ENCODE data around the gene PCID2. TPM values are rescaled to one million over a fixed set of nuclear protein-coding genes. Genes with fewer than 3 reads are reported as not detected.
"Not testable (repeated sequence)": the region's sequence is repeated elsewhere in the genome, so short reads cannot be mapped to it uniquely, and the experiment has no call there.

Gene PCID2
- total RNA-seq, 3 donors from 2014 or later, result 50.2 to 79.2 (median 76.7) TPM

DNA sequence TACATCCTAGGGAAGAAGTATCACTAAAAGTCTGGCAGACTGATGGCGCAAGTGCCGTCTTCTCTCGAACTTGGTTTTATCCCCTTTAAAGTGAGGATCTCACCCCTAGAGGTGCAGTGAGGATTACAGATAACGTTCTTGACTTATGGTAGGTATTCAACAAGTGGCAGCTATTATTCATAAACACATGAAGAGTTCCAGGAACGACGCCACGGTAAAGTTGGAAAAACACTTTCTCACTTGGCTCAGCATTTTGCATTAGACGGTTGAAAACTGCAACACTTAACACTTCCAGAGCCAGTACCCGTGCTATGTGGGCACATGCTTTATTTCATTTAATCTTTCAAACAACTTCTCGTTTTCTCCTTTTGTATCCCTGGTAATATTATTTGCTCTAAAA, 41.3 kb downstream of the PCID2 start:
- intact Hi-C loops (cut with DNase I; ENCODE audit: low total_unique reads), result no loop called here
- TF ChIP-seq POLR2AphosphoS5 (IDR thresholded peaks at IDR 0.05), result no peak
- TF ChIP-seq, protein P1, sequence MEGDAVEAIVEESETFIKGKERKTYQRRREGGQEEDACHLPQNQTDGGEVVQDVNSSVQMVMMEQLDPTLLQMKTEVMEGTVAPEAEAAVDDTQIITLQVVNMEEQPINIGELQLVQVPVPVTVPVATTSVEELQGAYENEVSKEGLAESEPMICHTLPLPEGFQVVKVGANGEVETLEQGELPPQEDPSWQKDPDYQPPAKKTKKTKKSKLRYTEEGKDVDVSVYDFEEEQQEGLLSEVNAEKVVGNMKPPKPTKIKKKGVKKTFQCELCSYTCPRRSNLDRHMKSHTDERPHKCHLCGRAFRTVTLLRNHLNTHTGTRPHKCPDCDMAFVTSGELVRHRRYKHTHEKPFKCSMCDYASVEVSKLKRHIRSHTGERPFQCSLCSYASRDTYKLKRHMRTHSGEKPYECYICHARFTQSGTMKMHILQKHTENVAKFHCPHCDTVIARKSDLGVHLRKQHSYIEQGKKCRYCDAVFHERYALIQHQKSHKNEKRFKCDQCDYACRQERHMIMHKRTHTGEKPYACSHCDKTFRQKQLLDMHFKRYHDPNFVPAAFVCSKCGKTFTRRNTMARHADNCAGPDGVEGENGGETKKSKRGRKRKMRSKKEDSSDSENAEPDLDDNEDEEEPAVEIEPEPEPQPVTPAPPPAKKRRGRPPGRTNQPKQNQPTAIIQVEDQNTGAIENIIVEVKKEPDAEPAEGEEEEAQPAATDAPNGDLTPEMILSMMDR (IDR thresholded peaks at IDR 0.05), result no peak
- no peak for TF ChIP-seq POLR2A (IDR thresholded peaks at IDR 0.05)
- no peaks in the 10 kb centered on the region for H3K4me1 ChIP-seq
- H3K9me3 ChIP-seq, result no peaks in the 10 kb centered on the region
- no peaks in the 10 kb centered on the region for H3K36me3 ChIP-seq
- no peak for DNase-seq (ENCODE audit: low spot score in 2 of 2)
- no peak overlapping the region for H3K27ac ChIP-seq
- H3K4me3 ChIP-seq, result no peak overlapping the region
- H3K27me3 ChIP-seq, result peaks cover 0 to 9% of the 10 kb centered on the region in 2 donors

DNA sequence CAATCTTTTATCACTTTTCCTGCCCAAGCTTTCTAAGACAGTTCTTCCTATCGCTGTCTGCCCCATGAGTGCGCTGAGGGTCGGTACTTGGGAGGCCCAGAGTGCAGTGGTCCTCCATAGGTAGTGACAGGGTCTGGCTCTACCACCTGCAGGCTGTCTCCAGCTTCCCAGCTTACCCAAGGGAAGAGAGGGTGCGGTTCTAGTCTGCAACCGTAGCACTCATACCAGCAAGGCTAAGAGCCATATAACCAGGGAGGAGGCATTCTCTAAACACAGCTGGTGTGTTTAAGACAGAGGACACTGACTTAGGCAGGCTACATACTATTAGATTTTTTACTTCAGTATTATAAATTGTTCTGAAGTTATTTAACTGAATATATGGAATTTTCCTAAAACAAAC, 41.8 kb downstream of the PCID2 start:
- no peaks in the 10 kb centered on the region for H3K4me1 ChIP-seq
- H3K9me3 ChIP-seq, result no peaks in the 10 kb centered on the region
- H3K36me3 ChIP-seq, result no peaks in the 10 kb centered on the region
- peaks cover 0 to 9% of the 10 kb centered on the region in 2 donors for H3K27me3 ChIP-seq
- no peak overlapping the region for H3K4me3 ChIP-seq
- intact Hi-C loops (cut with DNase I; ENCODE audit: low total_unique reads), result no loop called here
- no peak for DNase-seq (ENCODE audit: low spot score in 2 of 2)
- TF ChIP-seq, protein P1 (IDR thresholded peaks at IDR 0.05), result no peak
- no peak for TF ChIP-seq POLR2AphosphoS5 (IDR thresholded peaks at IDR 0.05)
- no peak for TF ChIP-seq POLR2A (IDR thresholded peaks at IDR 0.05)
- H3K27ac ChIP-seq, result no peak overlapping the region

DNA sequence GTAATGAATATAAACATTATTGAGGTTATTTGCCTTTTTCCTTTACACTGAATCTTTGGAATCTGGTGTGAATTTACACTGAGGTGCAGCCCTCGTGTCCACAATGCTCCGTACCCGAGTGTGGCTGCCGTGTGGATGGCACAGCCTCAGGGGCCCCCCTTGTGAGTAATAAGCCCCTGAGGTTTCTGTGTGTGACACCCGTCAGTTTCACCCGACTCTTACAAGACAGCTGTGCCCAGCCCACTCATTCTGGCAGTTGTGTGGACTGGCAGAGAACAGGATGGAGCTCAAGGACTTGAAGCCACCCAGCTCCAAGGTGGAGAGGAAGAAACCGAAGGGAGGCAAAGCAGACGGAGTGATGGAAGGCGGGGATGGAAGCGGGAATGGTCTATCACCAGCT, 42.2 kb downstream of the PCID2 start:
- H3K4me1 ChIP-seq, result no peaks in the 10 kb centered on the region
- H3K27me3 ChIP-seq, result peaks cover 0 to 12% of the 10 kb centered on the region in 2 donors
- no peak overlapping the region for H3K4me3 ChIP-seq
- no peaks in the 10 kb centered on the region for H3K9me3 ChIP-seq
- H3K27ac ChIP-seq, result no peak overlapping the region
- DNase-seq (ENCODE audit: low spot score in 2 of 2), result no peak
- TF ChIP-seq POLR2A (IDR thresholded peaks at IDR 0.05) (no peak), POLR2AphosphoS5 (IDR thresholded peaks at IDR 0.05) (no peak)
- TF ChIP-seq, protein P1 (IDR thresholded peaks at IDR 0.05), result no peak
- H3K36me3 ChIP-seq, result no peaks in the 10 kb centered on the region
- intact Hi-C loops (cut with DNase I; ENCODE audit: low total_unique reads), result no loop called here

DNA sequence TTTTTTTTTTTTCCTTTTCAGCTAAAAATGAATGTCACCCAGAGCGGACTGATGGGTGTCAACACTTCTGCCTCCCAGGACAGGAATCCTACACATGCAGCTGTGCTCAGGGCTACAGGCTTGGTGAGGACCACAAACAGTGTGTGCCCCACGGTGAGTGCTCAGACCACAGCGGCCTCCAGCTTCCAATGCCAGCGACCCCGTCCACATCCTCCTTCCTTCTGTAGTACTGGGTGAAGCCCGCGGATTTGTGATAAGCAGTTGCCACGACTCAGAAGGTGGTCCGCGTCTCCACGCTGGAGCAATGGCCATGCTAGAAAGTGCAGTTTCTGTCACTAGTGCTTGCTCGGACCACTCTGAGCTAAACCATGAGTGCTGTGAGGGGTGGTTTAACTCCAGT, 44.0 kb downstream of the PCID2 start:
- no peak overlapping the region for H3K27ac ChIP-seq
- H3K27me3 ChIP-seq, result peaks cover 0 to 21% of the 10 kb centered on the region in 2 donors
- no peaks in the 10 kb centered on the region for H3K4me1 ChIP-seq
- no peaks in the 10 kb centered on the region for H3K36me3 ChIP-seq
- no peaks in the 10 kb centered on the region for H3K9me3 ChIP-seq
- H3K4me3 ChIP-seq, result no peak overlapping the region
- TF ChIP-seq POLR2AphosphoS5 (IDR thresholded peaks at IDR 0.05) (no peak), POLR2A (IDR thresholded peaks at IDR 0.05) (no peak)
- TF ChIP-seq, protein P1 (IDR thresholded peaks at IDR 0.05), result no peak
- DNase-seq (ENCODE audit: low spot score in 2 of 2), result no peak
- intact Hi-C loops (cut with DNase I; ENCODE audit: low total_unique reads), result no loop called here

DNA sequence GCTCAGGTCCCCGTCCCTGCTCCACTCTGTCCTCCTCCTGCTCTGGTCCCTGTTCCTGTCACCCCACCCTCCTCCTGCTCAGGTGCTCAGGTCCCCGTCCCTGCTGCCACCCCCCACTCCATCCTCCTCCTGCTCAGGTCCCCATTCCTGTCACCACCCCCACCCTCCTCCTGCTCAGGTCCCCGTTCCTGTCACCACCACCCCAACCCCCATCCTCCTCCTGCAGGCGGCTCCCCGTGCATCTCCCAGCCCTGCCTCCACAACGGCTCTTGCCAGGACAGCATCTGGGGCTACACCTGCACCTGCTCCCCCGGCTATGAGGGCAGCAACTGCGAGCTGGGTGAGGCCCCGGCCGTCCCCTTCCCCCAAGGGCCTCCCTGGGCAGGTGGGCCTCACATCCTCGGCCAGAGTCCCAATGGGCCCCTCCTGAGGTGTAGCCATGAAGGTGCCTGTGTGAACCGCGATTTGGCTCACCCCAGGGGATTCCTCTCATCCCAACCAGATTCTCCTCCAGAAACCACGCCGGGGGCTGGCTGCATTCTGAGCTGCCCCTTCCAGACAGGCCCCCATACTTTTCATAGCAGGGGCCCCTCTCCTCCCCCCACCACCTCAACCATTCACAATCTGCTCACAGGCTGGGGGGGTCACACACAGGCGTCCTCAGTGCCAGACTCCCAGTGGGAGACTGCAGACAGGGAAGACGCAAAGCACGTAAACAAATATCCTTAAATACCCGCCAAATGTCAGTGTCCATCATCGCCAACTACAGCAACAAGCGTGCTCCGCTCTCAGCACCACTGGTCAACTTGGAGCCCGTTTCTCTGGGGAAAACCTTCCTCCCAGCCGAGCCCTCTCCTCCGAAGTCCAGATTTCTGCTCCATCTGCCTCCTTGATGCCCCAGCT, 45.4 kb downstream of the PCID2 start:
- intact Hi-C loops (cut with DNase I; ENCODE audit: low total_unique reads), result no loop called here
- Histone ChIP-seq H3K9me3 (no peaks in the 10 kb centered on the region), H3K4me1 (no peaks in the 10 kb centered on the region), H3K4me3 (no peak overlapping the region), H3K36me3 (no peaks in the 10 kb centered on the region), H3K27ac (no peak overlapping the region), H3K27me3 (peaks cover 0 to 21% of the 10 kb centered on the region in 2 donors)
- TF ChIP-seq POLR2AphosphoS5 (IDR thresholded peaks at IDR 0.05) (no peak), POLR2A (IDR thresholded peaks at IDR 0.05) (no peak)
- TF ChIP-seq, protein P1 (IDR thresholded peaks at IDR 0.05), result no peak
- peak in 1 of 2 donors; percentile 7 for DNase-seq (ENCODE audit: low spot score in 2 of 2)

DNA sequence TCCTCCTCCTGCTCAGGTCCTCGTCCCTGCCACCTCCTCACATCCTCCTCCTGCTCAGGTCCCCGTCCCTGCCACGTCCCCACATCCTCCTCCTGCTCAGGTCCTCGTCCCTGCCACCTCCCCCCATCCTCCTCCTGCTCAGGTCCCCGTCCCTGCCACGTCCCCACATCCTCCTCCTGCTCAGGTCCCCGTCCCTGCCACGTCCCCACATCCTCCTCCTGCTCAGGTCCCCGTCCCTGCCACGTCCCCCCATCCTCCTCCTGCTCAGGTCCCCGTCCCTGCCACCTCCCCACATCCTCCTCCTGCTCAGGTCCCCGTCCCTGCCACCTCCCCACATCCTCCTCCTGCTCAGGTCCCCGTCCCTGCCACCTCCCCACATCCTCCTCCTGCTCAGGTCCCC, 46.5 kb downstream of the PCID2 start:
- DNase-seq (ENCODE audit: low spot score in 2 of 2); H3K27ac ChIP-seq; H3K36me3 ChIP-seq; H3K4me3 ChIP-seq; intact Hi-C loops (cut with DNase I; ENCODE audit: low total_unique reads); H3K4me1 ChIP-seq; H3K9me3 ChIP-seq: not testable (repeated sequence)
- peaks cover 0 to 21% of the 10 kb centered on the region in 2 donors for H3K27me3 ChIP-seq
